Left hindlimb (tissue), 1 donor: ENCODE results near the gene AXIN1.
"Not testable (repeated sequence)": the region's sequence is repeated elsewhere in the genome, so short reads cannot be mapped to it uniquely, and the experiment has no call there.

ENCODE experiments used
- DNase-seq: peaks from one replicate; pipeline ENCODE4 v3.0.0-alpha.2; 2018

The AXIN1 gene

DNA sequence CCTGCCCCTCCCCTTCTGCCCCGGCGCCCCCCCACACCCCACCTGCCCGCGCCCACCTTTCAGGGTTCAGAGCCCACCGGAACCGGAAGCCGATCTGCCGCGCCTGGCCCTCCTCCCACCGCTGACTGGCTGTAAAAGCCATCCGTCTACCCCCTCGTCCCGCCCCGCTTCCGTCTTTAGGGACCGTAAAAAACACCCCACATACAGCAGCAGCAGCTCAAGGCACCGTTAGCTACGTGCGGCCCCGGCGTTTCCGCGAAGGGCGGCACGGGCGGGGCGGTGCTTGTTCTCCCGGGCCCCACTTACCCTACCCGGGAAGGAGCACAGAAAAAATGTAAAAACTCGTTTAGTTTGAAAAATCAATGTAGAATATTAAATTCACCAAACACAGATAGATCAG is 17.9 kb upstream of the AXIN1 start, which contains the start of gene MRPL28:
MRPL28 (minus strand) TSS at position 96 of the 400 bp plus-strand sequence. CDS start 320 bp downstream, outside the sequence.
- peak; percentile 96 for DNase-seq

DNA sequence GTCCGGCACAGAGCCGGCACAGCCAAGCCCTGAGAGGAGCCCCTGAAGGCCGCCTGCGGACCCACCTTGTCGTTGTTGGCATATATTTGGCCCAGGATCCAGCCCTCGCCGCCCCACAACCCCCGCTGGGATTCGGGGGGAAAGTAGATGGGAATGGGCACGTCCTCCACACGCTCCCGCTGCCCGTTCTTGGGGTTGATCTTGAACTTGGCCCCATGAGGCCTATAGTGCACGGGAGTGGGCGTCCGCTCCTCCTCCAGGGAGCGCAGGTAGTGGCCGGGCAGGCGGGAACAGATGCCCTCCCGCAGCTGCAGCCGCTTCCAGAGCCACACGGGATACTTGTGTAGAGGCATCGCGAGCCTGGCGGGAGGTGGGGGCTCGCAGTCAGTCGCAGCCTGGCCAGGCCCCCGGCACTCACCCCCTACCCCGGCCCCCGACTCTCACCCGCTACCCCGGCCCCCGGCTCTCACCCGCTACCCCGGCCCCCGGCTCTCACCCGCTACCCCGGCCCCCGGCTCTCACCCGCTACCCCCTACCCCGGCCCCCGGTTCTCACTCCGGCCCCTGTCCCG is 17.4 kb upstream of the AXIN1 start:
- peak; percentile 46 for DNase-seq

DNA sequence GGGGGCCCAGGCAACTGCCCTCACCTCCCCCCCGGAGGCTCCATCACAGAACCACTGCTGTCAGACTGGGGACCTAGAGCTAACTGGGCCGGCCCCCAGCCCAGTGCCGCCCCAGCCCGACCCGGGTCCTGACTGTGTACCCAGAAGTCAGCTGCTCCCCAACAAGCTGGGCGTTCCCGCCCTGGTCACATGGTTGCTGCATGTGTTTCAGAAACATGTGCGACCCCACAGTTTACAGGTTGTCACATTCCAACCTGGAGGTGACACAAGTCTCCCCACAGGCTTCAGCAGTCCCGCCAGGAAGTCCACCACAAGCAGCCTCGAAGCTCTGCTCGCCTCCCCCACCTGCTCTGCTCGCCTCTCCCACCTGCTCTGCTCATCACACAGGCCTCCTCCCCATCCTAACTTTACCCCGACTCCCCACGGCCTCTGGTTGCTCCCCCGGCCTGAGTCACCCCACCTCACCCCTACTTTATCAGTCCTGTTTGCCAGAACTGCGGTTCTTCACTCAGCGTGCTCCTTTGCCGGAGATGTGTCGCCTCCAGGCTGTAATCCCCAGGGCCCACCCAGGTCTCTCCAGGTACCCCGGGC is 16.8 kb upstream of the AXIN1 start:
- peak; percentile 16 for DNase-seq

DNA sequence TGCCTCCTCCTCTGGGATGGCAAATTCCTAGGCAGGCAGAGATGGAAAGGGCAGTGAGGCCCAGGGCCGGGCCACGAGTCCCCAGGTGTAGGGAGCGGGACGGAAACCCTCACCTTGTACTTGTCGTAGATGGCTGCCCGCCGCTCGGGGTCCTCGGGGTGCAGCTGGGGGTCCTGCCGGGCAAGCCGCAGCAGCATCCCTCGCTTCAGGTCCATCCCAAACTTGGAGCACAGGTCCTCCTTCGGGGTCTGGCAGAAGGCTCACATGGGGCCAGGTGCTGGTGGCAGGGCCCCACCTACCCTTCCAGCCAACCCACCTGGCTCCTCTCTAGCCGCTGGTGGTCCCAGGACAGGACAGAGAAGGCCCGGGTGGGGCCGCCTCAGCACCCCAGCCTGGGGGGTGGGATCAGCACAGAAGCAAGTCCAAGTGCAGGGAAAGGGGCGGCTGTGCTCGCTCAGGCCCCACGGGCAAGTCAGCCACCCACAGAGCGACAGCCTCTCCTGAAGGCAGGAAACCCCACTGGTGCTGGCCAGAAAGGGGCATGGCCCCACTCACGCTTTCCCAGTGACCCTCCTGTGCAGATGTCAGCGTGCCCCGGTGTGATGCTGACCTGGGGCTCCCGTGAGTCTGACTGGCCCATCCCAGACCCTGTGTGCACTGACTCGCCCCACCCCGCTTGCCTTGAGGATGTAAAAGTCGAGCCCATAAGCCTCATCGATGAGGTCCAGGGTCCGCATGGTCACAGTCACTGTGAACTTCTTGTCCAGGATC is 16.1 kb upstream of the AXIN1 start:
- peak; percentile 32 for DNase-seq

DNA sequence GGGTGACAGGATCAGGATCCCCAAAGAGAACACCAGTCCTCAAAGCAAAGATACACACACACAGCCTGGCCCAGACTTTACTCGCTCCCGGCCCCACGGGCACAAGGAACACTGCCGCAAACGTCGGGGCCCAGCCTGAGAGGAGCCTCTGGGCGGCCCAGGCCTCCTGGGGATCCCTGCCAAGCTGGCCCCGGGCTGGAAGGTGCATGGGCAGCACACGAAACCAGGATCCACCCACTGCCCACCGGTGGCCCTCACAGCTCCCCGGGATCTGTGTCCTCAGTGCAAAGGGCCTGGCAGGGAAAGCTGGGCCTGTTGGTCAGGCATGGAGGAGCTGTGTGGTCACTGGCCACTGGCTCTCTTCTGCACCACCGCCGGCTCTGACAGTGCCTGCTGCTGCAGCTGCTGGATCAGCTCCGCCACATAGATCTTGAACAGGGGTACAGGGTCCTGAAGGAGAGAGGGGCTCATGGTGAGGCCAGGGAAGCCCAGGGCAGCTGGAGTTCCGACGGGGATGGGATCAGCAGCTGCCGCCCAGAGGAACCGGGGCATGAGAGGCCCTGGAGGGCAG is 14.9 kb upstream of the AXIN1 start:
- peak; percentile 26 for DNase-seq

DNA sequence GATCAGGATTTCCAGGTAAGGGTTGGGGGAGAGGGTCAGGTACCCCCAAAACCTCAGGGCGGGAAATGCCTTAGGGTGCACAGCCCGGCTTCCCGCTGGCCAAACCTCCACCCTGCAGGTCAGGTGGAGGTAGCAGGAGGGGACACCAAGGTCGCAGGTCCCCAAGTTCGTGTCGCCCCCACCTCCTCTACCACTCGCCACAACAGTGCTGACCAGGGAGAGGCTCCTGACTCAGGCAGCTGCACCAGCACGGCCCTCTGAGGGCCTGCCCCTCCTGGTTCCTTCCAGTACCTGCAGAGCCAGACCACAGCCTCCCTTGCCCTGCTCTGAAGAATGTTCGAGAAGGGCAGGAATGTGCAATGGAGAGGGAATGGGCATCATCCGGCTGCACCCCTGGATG is 14.0 kb upstream of the AXIN1 start:
- peak; percentile 18 for DNase-seq

DNA sequence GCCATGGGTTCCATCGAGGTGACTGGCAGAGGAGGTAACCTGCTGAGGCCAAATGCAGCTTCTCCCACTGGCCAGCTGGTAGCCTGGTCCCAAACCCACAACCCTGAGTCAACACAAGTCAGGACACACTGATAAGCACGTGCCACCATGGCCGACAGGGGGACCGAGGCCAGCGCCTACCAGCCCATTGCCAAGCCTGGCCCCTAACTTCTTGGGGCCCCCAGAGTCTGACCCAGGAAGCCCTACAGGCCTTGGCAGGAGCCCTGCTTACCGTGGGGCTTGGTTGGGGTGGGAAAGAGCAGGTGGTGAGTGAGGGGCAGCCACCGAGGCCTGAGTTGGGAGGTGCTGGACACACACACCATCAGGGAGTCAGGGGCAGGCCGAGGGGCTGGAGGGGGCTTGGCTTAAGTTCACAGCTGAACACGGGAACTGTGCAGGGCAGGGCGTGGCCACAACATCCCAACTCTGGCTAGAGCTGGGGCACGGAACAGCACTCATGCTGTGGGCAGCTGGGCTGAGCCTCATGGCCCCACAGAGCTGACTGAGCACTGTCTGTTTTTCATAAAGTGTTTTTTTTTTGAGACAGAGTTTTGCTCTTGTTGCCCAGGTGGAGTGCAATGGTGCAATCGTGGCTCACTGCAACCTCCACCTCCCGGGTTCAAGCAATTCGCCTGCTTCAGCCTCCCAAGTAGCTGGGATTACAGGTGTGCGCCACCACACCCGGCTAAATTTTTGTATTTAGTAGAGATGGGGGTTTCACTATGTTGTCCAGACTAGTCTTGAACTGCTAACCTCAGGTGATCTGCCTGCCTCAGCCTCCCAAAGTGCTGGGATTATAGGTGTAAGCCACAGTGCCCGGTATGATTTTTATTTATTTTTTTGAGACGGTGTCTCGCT is 12.3 kb upstream of the AXIN1 start:
- DNase-seq = no peak

DNA sequence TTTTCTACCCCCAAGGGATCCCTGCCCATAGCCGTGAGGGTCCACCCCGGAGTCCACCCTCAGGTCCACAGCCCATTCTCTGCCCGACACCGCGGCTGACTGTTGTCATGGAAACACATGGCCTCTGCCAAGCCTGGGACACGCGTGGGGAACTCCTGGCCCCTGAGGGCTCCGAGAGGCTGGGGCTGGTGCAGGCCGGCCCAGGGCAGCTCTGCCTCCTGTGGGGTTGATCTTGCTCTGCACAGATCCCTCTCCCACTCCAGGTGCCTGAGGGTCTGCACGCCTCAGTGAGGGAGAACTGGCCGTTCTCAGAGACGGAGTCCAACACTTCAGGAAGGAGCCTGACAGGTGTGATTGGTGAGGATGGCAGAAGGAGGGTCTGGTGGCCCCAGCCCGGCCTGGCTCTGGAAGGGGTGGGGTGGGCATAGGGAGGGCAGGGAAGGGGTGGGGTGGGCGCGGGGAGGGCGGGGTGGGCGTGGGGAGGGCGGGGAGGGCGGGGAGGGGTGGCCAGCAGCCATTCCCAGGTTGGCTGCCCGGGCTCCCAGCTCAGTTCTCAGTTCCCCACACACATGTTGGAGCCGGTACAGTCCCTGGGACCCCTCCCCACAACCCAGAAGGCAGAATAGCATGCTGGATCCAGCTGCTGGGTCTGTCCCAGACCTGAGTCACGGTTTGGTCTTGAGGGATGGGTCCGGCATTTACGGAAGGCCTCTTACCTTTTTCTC is 11.4 kb upstream of the AXIN1 start:
- no peak for DNase-seq

DNA sequence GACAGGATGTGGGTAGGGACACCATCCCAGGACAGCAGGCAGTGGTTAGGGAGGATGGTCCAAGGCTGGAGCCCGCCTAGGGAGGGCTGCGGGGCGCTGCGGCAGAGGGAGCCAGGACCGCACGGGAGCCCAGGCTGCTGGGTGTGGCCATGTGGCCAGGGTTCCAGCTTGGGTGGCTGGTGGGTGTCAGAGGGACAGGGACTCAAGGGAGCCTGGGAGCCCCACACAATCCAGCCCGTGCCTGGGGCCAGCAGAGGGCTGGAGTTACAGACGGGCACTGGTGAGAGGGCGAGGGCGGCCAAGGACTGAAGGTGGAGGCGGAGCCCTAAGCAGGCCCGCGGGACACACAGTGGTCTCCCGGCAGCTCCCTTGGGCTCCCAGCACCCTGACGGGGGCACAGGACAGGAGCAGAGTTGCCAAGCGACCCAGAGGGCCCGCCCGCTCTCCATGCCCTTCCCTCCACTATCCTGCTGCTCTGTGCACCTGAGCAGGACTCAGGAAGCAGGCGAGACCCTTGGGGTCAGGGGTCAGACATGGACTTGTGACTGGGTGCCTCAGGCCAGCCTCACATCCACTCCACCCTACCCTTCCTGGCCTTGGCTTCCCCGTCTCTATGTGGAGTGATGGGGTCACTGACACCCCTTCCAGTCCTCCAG is 10.7 kb upstream of the AXIN1 start:
- DNase-seq = no peak

DNA sequence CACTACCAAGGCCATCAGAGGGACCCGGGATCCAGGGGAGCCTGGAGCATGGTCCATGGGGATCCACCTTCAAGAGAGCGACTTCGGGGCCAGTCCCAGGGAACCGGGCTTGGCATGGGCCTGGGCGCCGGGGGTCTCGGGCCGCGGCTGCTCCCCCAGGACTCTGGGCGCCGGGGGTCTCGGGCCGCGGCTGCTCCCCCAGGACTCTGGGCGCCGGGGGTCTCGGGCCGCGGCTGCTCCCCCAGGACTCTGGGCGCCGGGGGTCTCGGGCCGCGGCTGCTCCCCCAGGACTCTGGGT is 10.1 kb upstream of the AXIN1 start:
- DNase-seq = not testable (repeated sequence)

DNA sequence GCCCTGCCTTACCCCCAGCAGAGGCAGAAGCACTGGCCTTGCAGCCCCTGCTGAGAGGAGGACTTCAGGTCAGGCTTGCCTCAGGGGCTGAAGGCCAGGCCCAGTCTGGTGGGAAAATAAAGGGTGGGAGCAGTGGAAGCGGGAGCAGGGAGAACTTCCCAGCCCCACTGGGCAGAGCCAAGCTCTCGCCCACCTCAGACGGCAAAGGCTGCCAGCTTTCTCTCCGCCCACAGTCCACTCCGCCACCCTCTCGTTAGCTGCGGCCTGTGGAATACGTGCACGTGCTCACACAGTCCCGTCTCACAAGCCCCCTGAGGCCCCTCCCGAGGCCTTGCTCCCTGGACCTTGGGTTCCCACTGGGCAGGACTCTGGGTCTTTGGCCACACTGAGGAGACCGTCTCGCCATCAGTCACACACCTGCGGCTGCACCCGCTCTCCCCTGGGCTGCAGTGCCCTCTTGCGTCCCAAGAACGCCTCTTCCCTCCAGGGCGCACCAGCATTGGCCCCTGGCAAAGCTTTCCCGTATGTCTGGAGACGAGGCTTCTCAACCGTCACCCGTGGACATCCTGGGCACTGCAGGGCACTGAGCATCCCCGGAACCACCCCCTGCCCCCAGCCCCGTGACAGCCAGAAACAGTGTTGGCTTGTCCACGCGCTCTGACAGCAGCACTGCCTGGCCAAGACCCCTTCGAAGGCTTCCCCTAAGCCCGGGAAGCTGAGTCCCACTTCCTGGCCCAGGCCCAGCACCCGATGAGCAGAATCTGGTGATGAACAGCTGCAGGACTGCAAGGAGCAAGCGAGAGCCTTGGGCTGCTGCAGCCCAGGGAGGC is 9.6 kb upstream of the AXIN1 start:
- DNase-seq = no peak

DNA sequence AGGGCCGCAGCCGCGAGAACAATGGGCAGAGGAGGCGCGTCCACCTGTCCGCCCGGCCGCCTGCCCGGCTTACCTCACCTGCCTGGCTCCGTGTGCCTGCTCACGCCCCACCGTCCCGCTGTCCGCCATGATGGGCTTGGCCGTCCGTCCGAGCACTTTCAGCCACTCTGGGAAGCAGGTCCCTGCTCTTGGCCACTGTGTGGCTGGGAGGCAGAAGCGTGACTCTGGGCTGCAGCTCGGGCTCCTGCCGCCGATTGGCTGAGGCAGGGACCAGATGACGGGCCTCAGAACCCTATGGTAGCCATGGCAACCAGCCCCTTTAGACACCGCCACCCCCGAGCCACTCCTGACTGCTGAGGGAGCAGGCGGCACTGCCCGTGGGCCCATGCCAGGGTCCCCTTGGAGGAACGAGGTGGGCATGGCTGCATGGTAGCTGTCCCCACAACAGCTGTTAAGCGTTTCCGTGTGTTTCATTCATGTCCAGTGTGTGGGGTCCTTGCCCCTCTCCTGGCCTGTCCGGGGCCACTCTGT is 8.9 kb upstream of the AXIN1 start:
- DNase-seq = no peak

DNA sequence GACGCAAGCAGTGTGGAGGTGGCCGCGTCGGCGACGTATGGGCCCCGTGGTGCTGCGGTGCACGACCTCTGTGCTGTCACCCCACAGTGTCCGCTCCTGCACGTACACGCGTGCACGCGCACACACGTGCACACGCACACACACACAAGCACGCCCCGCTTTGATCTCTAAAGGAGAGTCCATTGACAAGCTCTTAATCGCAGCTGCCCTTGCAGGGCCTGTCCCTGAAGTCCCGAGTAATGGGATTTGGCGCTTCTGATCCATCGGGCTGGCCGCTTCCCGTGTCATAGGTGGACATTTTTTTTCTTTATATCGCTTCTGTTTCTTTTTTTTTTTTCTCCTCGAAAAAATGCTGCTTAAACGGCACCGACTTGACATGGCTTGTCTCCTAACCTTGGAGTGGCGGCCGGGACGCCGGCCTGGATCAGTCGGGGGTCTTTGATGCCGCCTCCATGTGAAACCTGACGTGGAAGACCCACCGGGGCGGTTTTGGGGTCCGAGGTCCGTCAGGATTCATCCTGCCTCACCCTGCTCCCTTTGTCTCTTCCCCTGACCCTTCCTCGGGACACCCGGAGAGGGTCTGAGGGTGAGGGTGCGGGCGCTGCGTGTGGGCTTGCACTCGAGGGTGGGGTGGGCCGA is 8.3 kb upstream of the AXIN1 start:
- no peak for DNase-seq

DNA sequence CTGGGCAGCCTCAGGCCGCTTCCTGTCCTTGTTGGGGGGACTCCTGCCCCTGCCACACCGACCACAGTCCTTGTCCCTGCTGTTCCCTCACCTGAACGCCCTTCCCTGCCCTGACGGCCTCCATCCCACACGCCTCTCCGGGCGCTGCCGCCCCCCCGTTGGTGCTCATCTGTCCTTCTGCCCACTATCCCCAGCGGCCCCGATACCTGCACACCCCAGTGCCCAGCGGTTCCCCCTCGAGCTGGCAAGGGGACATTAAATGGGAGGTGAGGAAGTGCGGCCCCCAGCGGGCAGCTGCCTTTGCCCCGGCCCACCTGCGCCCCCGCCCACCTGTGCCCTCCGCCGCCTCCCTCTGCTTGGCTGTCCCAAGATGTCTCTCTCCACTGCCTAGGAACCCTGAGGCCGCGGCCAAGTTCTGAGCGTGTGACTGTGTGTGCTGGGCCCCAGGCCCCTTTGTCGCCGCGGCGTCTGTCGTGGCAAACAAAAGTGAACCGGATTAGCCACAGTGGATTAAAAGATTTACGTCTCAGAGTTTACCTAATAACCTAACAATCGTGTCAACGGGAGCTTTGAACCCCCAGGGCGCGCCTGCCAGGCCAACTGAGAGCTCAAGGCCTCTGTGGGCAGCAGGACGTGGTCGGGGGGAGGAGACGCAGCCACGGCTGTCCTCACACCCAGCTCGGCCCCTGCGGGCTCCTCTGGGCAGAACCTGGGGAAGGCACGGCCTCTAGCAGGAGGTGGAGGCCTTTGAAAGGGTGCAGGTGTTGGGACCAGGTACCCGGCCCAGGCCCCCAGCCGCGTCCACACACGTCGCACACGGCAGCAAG is 7.6 kb upstream of the AXIN1 start:
- DNase-seq = no peak

DNA sequence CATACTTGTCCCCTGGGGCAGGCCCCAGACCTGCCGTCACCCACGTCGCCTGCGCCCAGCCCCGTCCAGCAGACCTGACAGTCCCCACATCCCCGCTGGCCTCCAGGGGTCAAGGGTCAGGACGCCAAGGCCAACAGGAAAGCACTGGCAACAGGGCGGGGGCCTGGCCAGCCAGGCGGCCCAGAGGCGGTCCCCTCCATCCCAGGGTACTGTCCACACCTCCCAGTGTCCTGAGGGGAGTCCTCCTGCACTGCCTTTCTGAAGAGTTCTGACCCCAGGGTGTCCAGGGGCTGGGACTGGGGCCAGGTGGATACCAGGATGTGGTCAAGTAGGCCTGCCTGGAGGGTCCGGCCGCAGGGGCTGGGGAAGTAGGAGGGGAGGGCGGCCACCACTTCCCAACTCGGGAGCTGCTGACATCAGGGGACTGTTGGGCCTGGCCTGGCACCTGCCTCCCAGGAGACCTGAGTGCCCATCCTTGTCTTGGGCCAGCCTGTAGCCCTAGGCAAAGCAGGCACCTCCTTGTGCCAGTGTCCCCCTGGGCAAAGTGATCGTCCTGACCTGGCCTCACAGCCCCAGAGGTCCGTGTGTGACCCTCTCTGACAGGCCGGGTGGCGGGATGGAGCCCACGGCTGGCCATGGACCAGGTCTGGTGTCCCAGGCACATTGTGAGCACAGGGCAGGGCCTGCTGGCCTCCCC is 6.7 kb upstream of the AXIN1 start:
- no peak for DNase-seq

DNA sequence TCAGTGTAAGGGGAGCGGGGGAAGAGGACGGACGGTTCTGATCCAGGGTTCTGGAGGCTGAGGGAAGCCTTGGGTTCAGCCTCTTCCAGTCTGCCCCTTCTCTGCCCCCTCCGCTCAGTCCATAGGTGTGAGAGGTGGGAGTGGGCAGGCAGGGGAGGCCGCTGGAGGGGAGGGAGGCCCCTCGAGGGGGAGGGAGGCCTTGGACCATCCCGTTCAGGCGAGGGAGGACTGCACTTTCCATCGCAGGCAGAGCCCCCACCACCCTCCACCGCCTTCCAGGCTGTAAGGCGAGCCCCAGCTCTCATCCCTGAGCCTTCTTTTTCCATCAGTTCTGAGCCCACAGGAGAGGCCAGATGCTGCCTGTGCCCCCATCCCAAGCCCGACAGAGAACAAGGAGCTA is 4.2 kb upstream of the AXIN1 start:
- no peak for DNase-seq

DNA sequence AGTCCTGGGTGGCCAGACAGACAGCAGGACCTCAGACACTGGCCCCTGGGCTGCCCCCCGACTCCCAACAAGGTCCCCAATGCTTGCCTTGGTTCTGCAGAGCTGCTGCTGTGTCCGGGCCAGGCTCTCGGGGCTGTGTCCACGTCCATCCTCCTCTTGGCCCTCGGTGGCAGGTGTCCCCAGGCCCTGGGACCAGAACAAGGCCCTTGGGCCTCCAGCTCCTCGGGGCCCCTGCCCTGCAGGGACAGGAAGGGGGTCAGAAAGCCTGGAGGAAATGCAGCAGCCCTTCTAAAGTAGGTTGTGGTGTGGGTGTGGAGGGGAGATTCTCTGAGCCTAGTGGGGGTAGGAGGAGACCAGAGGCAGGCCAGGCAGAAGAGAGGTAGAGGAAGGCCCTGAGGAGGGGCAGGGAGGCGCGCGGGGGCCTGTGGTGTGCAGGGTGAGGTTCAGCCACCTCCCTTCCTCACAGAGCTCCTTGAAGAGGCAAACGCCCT is 2.5 kb upstream of the AXIN1 start:
- no peak for DNase-seq

DNA sequence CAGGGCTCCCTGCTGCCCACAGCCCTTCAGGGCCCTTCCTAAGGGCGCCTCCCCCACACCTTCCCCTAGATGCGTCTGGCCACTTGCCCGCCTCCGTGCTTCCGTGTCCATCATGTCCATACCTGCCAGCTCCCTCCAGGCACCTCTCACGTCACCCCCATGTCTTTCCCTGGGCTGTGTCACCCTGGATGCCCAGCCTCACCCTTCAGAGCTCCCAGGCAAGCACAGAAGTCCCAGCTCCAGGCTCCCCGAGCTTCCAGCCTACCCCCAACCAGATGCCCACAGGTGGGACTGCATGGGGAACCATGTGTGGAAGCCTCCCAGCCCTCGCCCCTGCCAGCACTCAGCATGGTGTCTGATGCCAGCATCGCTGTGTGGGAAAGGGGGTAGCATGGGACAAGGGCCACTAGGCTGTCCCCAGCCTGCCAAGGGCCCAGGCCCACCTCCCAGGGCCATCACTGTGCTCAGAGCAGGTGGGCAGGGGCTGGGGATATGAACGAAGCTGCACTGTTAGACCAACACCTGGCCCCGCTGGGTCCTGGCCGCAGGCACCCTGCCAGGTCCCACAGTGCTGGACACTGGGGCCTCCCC is 1.9 kb upstream of the AXIN1 start:
- DNase-seq = no peak
